ENCODE measurements around the gene FAM110C.
A peak's percentile ranks its signal among the peaks of the same experiment; 100 is the strongest.
"Not testable (repeated sequence)": the region's sequence is repeated elsewhere in the genome, so short reads cannot be mapped to it uniquely, and the experiment has no call there.

FAM110C gene

DNA sequence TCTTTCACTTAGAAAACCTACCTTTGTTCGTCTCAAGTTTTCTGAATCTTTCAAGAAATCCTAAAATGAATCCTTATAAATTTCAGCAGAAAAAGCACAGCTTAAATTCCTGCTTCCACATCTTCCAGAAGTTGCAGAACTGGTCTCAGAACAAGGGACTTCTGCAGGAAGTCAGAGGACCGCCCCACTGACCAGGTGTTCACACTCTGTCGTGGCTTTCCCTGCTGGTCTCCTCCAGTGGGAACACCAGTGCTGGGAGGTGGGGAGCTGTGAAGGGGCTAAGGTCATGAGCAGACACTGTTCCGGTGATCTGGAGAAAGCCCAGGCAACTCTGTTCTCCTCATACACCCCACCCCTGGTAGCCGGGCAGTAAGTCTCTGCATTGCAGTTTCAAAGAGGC lies 3.5 kb downstream of the FAM110C start:
- DNase-seq: no peak

DNA sequence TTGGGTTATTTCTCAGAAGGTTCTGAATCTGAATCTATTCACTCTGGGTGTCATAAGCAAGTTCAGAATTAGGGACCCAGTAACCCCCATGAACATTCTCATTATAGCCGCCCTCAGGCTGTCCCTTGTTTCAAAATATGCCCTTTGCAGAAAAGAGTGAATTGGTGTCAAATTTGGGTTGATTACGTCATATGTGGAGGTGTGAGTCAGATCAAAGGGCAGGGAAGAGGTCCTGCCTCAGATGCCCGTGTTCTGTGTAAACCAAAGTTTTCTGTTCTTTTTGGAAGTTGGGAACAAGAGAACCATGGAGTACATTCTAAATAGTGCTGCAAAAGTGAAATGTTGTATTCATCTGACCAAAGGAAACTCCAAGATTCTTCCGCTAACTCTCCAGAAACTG lies 5.8 kb downstream of the FAM110C start:
- no peak for DNase-seq

DNA sequence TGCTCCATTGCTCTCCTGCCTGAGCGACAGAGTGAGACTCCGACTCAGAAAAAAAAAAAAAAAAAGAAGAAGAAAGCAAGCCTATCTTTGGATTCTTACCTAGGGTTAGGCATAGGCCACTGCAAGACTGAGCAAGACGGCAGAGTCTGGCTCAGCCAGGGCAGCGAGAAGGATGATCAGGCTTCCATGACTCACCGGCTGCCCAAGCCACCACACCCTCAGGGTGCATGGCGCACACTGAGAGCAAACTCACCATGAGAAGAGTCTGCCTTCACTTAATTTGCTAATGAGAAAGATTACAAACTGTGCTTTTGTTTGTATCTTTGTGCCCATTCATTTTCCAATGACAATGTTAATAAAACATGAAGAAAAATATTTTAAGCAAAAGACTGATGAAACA lies 8.2 kb downstream of the FAM110C start:
- DNase-seq: no peak

DNA sequence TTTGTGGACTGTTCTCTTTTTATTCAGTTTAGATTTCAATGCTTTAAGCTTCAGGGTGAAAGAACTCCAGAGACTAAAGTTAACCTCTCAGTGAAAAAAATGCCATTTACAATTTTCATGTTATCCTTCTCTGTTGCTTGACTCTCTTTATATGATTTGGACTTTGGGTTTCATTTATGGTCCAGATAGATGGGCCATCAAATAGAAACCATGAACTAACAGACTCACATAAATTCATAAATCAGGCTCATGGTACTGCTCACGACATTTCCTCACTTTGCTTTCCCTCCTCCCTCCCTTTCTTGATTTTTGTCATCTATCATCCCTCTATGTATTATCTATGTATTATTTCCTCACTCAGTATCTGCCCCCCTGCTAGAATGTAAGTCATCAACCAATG lies 10.0 kb downstream of the FAM110C start:
- DNase-seq: no peak

DNA sequence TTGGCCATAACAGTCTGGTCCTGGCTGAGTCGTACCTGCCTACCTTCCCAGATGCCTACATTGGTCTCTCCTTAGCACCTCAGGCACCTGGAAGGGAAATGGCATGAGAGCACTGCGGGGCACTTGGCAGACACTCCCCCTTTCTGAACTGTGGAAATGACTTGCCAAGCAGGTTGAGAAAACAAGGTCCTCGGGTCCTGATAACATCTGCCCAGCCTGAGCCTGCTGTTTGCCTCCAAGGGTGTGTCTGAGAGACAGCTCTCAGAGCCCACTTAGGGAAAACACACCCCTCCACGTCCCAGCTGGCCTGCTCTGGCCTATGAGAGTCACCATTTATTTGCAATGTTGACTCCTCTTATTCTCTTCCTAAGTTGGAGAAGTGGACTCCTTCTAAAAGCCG lies 10.5 kb downstream of the FAM110C start:
- no peak for DNase-seq

DNA sequence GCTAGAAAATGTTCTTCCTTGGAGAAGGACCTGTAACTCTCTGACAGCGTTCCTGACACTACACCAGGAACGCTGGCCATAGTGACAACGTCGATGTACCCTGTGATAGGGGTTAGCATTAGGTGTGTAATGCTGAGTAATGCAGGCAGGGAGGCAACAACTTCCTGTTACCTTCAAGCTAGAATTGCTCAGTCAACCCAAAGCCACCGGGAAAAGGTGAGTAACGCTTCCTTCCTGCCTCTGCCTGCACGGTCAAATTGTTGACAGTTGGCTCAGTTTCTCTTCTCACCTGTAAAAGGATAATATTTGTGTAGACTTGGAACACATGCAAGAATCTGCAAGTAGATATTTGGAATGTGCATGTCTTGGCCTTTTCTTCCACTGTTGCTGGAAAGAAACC lies 12.7 kb downstream of the FAM110C start:
- no peak for DNase-seq

DNA sequence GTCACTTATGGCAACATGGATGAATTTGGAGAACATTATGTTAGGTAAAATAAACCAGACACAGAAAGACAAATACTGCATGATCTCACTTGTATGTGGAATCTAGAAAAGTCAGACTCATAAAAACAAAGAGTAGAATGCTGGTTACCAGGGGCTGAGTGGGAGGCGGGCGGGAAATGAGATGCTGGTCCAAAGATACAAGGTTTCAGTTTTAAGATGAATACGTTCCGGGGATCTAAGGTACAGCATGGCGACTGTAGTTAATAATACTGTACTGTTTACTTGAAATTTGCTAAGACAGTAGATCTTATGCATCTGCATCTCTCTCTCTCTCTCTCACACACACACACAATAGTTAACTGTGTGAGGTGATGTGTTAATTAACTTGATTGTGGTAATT lies 14.2 kb downstream of the FAM110C start:
- no peak for DNase-seq

DNA sequence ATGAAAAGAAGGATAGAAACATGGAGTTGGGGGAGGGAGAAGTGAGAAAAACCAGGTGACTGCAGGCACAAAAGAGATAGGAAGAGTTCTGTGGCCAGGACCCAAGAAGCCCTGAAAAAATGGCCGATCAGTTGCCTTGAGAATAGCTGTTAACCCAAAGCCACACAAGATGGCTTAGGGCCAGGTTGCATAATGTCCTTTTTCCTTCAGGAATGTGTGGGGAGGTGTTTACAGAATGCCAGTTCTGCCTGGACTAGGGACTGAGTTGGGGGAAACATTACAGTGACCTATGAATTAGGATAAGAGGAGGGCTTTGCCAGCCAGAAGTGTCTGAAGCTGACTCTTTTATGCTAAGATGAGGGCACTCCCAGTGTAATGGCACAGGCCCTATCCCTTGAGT lies 17.1 kb downstream of the FAM110C start:
- no peak for DNase-seq

DNA sequence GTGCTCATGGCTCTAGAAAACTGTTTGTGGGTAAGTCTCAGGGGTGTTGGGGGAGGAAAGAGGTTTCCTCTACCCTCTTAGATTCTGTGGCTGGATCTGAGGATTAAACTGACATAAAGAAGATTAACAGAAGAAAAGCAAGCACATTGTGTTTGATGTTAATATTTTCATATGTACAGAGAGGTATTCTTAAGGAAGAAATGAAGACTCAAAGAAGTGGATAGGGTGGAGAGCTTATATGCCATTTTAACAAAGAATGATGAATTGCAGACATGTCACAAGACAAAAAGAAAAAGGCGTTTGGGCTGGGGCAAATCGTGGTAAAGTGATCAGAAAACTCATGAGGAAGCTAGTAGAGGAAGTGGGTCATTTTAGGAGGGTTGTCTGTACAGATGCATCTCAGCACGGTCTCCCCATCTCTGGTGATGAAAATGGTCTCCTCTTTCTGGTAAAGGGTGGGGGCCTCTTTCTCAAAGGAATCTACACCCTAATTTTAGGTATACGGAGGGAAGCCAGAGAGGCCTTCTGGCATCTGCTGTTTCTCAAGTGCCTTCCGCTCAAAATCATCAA lies 17.8 kb downstream of the FAM110C start:
- DNase-seq: no peak

DNA sequence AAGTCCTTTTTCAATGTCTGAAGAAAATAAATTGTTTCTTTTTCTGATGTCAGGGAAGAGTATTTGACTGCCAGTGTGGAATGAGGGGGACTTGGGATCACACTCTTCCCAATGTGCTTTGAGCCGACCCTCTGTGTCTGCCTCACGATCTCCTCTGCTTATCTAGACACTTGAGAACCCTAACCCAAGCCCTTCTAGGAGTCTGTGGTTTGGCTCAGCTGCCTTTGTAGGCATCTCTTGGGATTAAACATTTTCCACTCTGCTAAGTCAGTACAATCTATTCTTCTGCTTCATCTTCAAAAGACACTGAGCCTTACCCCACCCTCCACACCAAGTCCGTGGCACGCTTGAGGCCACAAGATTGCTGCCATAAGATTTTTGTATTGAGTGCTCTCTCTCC lies 19.4 kb downstream of the FAM110C start:
- DNase-seq: no peak

DNA sequence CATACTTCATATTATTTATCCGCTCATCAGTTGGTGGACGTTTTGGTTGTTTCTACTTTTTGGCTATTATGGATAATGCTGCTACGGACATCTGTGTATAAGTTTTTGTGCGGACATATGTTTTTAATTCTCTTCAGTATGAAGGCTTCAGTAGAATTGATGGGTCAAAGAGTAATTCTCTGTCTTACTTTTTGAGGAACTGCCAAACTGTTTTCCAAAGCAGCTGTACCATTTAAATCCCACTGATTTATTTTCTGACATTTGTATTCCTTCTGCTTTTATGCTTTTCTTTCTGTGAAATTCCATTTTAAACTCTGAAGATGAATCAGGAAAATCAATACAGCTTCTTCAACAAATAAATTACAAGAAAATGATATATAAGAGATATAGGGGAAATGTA lies 20.8 kb downstream of the FAM110C start:
- DNase-seq: no peak

DNA sequence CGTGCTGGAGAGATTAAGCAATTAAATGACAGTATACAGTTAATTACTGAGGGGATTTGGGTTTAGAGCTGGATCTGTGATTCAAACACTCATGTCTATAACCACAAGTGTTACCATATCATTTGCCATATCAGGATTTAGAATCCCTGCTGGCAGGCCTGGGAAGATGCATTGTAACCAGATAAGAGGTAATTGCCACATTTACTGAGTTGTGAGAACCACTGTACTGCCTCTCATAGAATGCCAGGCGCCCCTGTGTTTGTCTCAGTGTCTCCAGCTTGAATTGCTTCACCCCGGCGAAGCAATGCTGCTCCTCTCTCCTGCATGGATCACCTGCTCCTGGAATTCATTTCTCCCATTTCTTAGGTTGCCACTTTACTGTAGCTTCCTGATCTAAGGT lies 21.7 kb downstream of the FAM110C start:
- DNase-seq: not testable (repeated sequence)

DNA sequence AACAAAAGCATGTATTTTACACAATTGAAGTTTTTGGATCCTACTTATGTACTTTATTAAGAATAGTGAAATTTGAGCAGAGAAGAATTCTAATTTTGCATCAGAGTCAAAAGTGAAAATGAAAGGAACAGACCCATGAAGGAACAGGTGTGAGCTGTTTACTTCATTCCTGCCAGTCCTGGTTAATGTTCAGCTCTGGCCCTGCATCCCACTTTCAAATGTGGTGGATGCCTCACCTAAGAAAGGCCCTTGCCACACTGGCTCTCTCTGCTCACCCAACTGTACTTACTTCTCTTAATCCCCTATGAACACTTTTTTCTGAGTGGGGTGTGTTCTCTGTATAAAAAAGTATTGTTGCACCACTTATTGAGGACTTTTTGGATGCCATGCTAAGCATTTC lies 22.2 kb downstream of the FAM110C start:
- DNase-seq: no peak

DNA sequence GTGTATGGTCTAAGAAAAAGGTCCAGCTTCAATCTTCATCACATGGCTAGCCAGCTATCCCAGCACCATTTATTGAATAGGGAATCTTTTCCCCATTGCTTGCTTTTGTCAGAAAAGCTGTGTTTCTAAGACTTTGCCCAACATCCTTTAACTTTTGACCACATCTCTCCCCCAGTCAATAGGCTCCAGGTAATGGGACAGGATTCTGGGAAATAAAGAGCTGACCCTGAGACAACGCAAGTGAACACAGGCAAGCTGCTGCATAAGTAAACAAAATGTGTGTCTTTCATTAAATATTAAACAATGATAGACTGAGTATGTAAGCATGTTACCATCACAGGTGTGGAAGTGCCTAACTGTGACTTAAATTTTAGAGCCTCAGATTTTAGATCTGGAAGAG lies 23.0 kb downstream of the FAM110C start:
- no peak for DNase-seq

DNA sequence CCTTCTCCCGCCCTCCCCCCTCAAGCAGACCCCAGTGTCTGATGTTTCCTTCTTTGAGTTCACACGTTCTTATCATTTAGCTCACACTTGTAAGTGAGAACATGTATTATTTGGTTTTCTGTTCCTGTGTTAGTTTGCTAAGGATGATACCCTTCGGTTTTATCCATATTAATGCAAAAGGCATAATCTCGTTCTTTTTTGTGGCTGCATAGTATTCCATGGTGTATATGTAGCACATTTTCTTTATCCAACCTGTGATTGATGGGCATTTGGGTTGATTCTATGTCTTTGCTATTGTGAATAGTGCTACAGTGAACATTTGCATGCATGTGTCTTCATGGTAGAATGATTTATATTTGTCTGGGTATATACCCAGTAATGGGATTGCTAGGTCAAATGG lies 24.1 kb downstream of the FAM110C start:
- DNase-seq: not testable (repeated sequence)

DNA sequence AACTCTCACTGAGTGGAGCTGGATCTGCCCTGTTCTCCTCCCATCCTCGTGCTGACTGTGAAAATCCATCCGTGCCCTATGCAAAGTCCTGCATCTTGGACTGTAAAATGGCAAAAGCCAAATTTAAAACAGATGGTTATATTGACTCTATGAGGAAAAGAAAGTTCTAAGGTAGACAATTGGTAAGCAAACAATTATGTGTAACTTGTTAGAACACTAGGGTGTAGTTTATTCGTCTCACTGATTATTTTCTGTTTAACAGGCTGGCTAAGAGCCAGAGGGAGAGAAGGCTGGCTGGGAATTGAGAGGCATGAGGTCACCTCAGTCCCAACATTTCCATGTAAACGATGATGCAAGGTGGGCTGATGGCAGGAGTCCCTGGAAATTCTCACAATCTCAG lies 26.0 kb downstream of the FAM110C start:
- DNase-seq: not testable (repeated sequence)

DNA sequence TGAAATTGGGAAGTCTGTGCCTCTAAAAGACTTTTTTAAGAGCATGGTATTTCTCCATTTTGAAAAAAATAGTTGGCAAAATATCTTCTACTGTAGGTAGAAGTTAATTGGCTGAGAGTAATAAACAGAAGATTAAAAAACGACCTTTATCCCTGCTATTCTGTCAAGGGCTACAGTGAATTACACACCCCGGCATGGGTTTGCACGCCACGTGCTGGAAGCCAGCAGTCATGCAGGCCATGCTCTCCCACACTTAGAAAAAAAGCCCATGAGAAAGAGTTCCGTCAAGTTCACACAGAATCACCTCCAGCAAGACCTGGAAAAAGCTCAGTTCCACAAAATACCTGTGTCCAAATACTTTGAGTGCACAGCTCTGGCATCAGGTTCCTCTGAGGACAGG lies 26.8 kb downstream of the FAM110C start:
- no peak for DNase-seq

DNA sequence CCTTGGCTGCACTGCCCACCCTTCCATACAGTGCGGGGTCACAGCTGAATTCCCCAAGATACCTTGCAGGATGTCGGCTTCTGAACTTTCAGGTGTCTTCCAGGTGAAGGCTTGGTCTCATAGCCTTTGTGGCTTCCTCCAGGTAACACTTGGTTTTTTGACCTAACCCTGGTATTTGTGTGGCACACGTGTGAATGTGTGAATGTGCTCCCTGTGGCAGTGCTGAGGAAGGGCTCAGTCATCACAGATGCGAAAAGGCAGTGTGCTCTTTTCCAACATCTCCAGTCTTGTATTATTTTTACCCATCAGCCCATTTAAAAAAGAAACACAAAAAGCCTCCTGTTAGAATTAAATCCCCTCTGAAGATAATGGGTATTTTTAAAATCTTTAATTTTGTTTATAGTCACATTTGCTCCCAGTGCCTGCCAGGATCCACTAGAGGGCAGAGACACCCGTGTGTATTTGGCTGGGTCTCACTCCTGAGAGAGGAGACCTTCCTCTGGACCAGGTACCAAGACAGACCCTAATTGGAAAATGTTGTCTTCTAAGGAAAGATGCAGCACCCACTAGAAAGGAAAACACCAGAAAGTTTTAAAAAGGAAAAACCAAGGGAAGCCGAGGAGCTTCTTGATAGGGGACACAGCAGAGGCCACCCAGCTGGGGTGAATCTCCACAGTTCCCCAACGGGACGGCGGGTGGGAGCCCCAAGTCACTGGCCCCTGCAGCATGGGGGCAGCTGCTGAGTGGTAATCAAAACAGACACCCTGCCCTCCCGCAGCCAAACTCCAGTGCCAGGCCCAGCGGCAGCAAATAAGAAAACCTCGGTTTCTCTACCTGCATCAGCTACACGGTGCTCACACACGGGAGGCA lies 27.7 kb downstream of the FAM110C start:
- no peak for DNase-seq

DNA sequence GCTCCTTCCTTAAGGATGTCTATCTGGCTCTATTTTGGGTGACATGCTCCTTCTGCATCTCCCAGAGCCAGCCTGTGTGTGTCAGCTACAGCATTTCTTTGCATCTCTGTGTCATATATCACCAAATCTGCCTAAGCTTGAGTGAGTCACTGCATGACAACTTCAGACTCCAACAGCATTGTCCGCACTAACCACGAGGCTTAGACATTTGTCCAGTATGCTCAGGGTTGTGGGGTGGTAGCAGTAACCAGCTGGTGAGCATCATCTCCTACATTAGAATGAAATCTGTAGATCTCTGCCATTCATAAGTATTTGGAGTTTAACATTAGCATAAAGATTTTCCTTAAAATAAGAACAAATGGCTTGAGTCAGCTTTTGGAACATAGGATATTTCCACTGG lies 30.4 kb downstream of the FAM110C start:
- DNase-seq: not testable (repeated sequence)

DNA sequence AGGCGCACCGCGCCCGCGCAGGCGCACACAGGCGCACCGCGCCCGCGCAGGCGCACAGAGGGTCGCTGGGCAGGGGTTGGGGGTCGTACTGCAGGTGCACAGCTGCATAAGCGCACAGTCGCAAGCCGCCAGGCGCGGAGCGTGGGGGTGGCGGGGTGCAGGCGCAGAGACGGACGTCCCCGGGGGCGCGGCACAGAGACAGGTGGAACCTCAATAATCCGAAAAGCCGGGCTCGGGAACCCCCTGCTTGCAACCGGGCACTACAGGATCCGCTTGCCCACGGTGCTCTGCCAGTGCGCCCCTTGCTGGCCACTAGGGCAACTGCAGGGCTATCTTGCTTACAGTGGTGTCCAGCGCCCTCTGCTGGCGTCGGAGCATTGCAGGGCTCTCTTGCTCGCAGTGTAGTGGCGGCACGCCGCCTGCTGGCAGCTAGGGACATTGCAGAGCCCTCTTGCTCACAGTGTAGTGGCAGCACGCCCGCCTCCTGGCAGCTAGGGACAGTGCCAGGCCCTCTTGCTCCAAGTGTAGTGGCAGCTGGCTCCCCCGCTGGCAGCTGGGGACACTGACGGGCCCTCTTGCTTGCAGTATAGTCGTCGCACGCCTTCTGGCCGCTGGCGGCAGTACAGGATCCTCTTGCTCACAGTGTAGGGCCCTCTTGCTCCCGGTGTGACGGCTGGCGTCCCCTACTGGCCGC lies 34.9 kb downstream of the FAM110C start:
- peak; percentile 41 for DNase-seq

DNA sequence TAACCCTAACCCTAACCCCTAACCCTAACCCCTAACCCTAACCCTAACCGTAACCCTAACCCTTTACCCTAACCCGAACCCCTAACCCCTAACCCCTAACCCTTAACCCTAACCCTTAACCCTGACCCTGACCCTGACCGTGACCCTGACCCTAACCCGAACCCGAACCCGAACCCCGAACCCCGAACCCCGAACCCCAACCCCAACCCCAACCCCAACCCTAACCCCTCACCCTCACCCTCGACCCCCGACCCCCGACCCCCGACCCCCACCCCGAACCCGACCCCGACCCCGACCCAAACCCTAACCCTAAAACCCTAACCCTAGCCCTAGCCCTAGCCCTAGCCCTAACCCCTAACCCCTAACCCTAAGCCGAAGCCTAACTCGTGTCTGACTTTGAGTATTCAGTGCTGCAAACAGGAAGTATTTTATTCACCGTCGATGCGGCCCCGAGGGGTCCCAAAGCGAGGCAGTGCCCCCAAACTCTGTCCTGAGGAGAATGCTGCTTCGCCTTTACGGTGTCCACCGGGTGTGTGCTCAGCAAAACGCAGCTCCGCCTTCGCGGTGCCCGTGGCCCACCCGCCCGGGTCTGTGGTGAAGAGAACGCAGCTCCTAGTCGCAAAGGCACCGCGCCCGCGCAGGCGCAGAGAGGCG lies 36.0 kb downstream of the FAM110C start:
- no peak for DNase-seq
